ENCODE measurements around the gene SNAI3. TPM values are rescaled to one million over a fixed set of nuclear protein-coding genes. Genes with fewer than 3 reads are reported as not detected.

SNAI3 gene
- total and polyA plus RNA-seq, 5 donors: 0.39 to 2.8 (median 2.1) TPM

- Histone ChIP-seq H3K27me3 (ENCODE audit: control insufficient read depth, insufficient read depth) (no peaks in the 10 kb centered on the region), H3K9me3 (ENCODE audit: control insufficient read depth, low read length) (no peaks in the 10 kb centered on the region), H3K4me1 (ENCODE audit: control insufficient read depth, insufficient read depth, low read length) (no peaks in the 10 kb centered on the region), H3K4me3 (ENCODE audit: low read length) (no peak overlapping the region), H3K27ac (ENCODE audit: low read length) (no peak overlapping the region)
- ATAC-seq (no peak), DNase-seq (no peak)
- intact Hi-C loops (cut with DNase I): no loop called here
- 92% methylated on average over 14 of the region's 15 CpGs for WGBS
Measured at GRCh38 chr16:88713054-88713453, 26.7 kb upstream of the SNAI3 start.

GRCh38 chr16:88712362-88712979 lies 26.2 kb upstream of the SNAI3 start:
- DNase-seq: no peak
- H3K9me3 ChIP-seq (ENCODE audit: control insufficient read depth, low read length): no peaks in the 10 kb centered on the region
- WGBS: 75% methylated on average over 25 of the region's 25 CpGs
- H3K4me3 ChIP-seq (ENCODE audit: low read length): no peak overlapping the region
- H3K27me3 ChIP-seq (ENCODE audit: control insufficient read depth, insufficient read depth): no peaks in the 10 kb centered on the region
- H3K27ac ChIP-seq (ENCODE audit: low read length): no peak overlapping the region
- no peaks in the 10 kb centered on the region for H3K4me1 ChIP-seq (ENCODE audit: control insufficient read depth, insufficient read depth, low read length)
- no peak for ATAC-seq
- intact Hi-C loops (cut with DNase I): no loop called here

GRCh38 chr16:88711750-88712340 lies 25.5 kb upstream of the SNAI3 start:
- H3K4me3 ChIP-seq (ENCODE audit: low read length): no peak overlapping the region
- H3K27me3 ChIP-seq (ENCODE audit: control insufficient read depth, insufficient read depth): no peaks in the 10 kb centered on the region
- no peaks in the 10 kb centered on the region for H3K9me3 ChIP-seq (ENCODE audit: control insufficient read depth, low read length)
- DNase-seq (no peak), ATAC-seq (no peak)
- peaks cover 4% of the 10 kb centered on the region for H3K4me1 ChIP-seq (ENCODE audit: control insufficient read depth, insufficient read depth, low read length)
- H3K27ac ChIP-seq (ENCODE audit: low read length): no peak overlapping the region
- 78% methylated on average over 18 of the region's 18 CpGs for WGBS
- intact Hi-C loops (cut with DNase I): no loop called here

GRCh38 chr16:88710556-88710955 lies 24.2 kb upstream of the SNAI3 start:
- H3K27ac ChIP-seq (ENCODE audit: low read length): no peak overlapping the region
- peaks cover 4% of the 10 kb centered on the region for H3K4me1 ChIP-seq (ENCODE audit: control insufficient read depth, insufficient read depth, low read length)
- WGBS: 72% methylated on average over 16 of the region's 16 CpGs
- ATAC-seq (no peak), DNase-seq (no peak)
- intact Hi-C loops (cut with DNase I): no loop called here
- no peaks in the 10 kb centered on the region for H3K27me3 ChIP-seq (ENCODE audit: control insufficient read depth, insufficient read depth)
- H3K4me3 ChIP-seq (ENCODE audit: low read length): no peak overlapping the region
- no peaks in the 10 kb centered on the region for H3K9me3 ChIP-seq (ENCODE audit: control insufficient read depth, low read length)

GRCh38 chr16:88706965-88707826 lies 20.9 kb upstream of the SNAI3 start:
- no peak for ATAC-seq
- 30% methylated on average over 17 of the region's 17 CpGs for WGBS
- Histone ChIP-seq H3K4me3 (ENCODE audit: low read length) (peak overlapping the region; percentile 75), H3K9me3 (ENCODE audit: control insufficient read depth, low read length) (no peaks in the 10 kb centered on the region), H3K4me1 (ENCODE audit: control insufficient read depth, insufficient read depth, low read length) (peaks cover 9% of the 10 kb centered on the region), H3K27ac (ENCODE audit: low read length) (no peak overlapping the region), H3K27me3 (ENCODE audit: control insufficient read depth, insufficient read depth) (no peaks in the 10 kb centered on the region)
- DNase-seq: no peak
- intact Hi-C loops (cut with DNase I): no loop called here

- intact Hi-C loops (cut with DNase I): no loop called here
- no peaks in the 10 kb centered on the region for H3K9me3 ChIP-seq (ENCODE audit: control insufficient read depth, low read length)
- H3K27me3 ChIP-seq (ENCODE audit: control insufficient read depth, insufficient read depth): no peaks in the 10 kb centered on the region
- H3K4me1 ChIP-seq (ENCODE audit: control insufficient read depth, insufficient read depth, low read length): peaks cover 9% of the 10 kb centered on the region
- DNase-seq: peak; percentile 94 to 98 (median 97)
- peak; percentile 84 to 87 for ATAC-seq
- WGBS: under 1% methylated on average over 86 of the region's 86 CpGs
- peak within 1 kb of the TSS; percentile 57 for H3K27ac ChIP-seq (ENCODE audit: low read length)
- H3K4me3 ChIP-seq (ENCODE audit: low read length): peak within 1 kb of the TSS; percentile 75
Measured at GRCh38 chr16:88706229-88706964, 20.1 kb upstream of the SNAI3 start, which contains the start of the genes CTU2 and RNF166. CTU2 (plus strand) TSS chr16:88706503; CDS start chr16:88706531, 28 bp downstream. RNF166 (minus strand) TSS chr16:88706408; CDS start chr16:88706325, 83 bp downstream.

- Histone ChIP-seq H3K27ac (ENCODE audit: low read length) (peak overlapping the region; percentile 57), H3K4me1 (ENCODE audit: control insufficient read depth, insufficient read depth, low read length) (peaks cover 9% of the 10 kb centered on the region), H3K9me3 (ENCODE audit: control insufficient read depth, low read length) (no peaks in the 10 kb centered on the region), H3K27me3 (ENCODE audit: control insufficient read depth, insufficient read depth) (no peaks in the 10 kb centered on the region), H3K4me3 (ENCODE audit: low read length) (peak overlapping the region; percentile 75)
- ATAC-seq (no peak), DNase-seq (no peak)
- intact Hi-C loops (cut with DNase I): no loop called here
- WGBS: under 1% methylated on average over 57 of the region's 57 CpGs
Measured at GRCh38 chr16:88705801-88706228, 19.5 kb upstream of the SNAI3 start.

GRCh38 chr16:88705076-88705684 lies 18.9 kb upstream of the SNAI3 start:
- no peak for DNase-seq
- Histone ChIP-seq H3K27me3 (ENCODE audit: control insufficient read depth, insufficient read depth) (no peaks in the 10 kb centered on the region), H3K27ac (ENCODE audit: low read length) (peak overlapping the region; percentile 32), H3K4me3 (ENCODE audit: low read length) (peak overlapping the region; percentile 75), H3K4me1 (ENCODE audit: control insufficient read depth, insufficient read depth, low read length) (peaks cover 9% of the 10 kb centered on the region), H3K9me3 (ENCODE audit: control insufficient read depth, low read length) (no peaks in the 10 kb centered on the region)
- ATAC-seq: no peak
- 29% methylated on average over 9 of the region's 9 CpGs for WGBS
- intact Hi-C loops (cut with DNase I): no loop called here

GRCh38 chr16:88703486-88704309 lies 17.4 kb upstream of the SNAI3 start:
- peak in 1 of 2 donors; percentile 1 for ATAC-seq
- 52% methylated on average over 26 of the region's 26 CpGs for WGBS
- peaks cover 9% of the 10 kb centered on the region for H3K4me1 ChIP-seq (ENCODE audit: control insufficient read depth, insufficient read depth, low read length)
- H3K27me3 ChIP-seq (ENCODE audit: control insufficient read depth, insufficient read depth): no peaks in the 10 kb centered on the region
- H3K4me3 ChIP-seq (ENCODE audit: low read length): no peak overlapping the region
- H3K27ac ChIP-seq (ENCODE audit: low read length): peak overlapping the region; percentile 36
- no peaks in the 10 kb centered on the region for H3K9me3 ChIP-seq (ENCODE audit: control insufficient read depth, low read length)
- intact Hi-C loops (cut with DNase I): no loop called here
- peak; percentile 57 to 87 (median 86) for DNase-seq

Measured in right cardiac atrium (tissue), 5 donors.